HEK293 (cell line): ENCODE results near the gene CFAP410.

Experiments used
- CTCF ChIA-PET: fragments of 350-600 bp; formaldehyde crosslinking; extraction: SDS; loops from one replicate; lab custom pipeline; 2021; ENCODE audit warnings: antibody characterized with exemption; lab: Yijun Ruan, JAX
- POLR2A ChIA-PET: fragments of 300-600 bp; formaldehyde crosslinking; extraction: SDS; loops from one replicate; lab custom pipeline; 2020; ENCODE audit warnings: antibody characterized with exemption, inconsistent platforms; lab: Yijun Ruan, JAX
- H3K27ac ChIP-seq: fragments of 200-500 bp; sonication (Bioruptor generic); 2 replicates; pipeline ENCODE4 v1.5.1; 2014; ENCODE audit warnings: low read depth, low read length, control low read depth, inconsistent platforms; ENCODE audit errors: extremely low read depth
- H3K36me3 ChIP-seq, 2 experiments: fragments of 200-500 bp in 1 of 2; sonication (Bioruptor generic) in 1 of 2; 1 replicate in 1 of 2; 2 replicates in 1 of 2; pipeline ENCODE4 v1.5.1; 2014 to 2017; ENCODE audit warnings: inconsistent platforms in 2 of 2, low read length in 2 of 2; ENCODE audit not compliant: control insufficient read depth in 2 of 2, insufficient read depth in 1 of 2
- H3K4me1 ChIP-seq: fragments of 200-500 bp; sonication (Bioruptor generic); 2 replicates; pipeline ENCODE4 v1.5.1; 2014; ENCODE audit warnings: mild to moderate bottlenecking, low read length, inconsistent platforms; ENCODE audit not compliant: control insufficient read depth, insufficient read depth
- H3K4me3 ChIP-seq: 2 replicates; pipeline ENCODE4 v1.5.1; 2011; ENCODE audit warnings: low read depth, mild to moderate bottlenecking, control low read depth, low read length, moderate library complexity
- H3K9me3 ChIP-seq: fragments of 200-500 bp; sonication (Bioruptor generic); 2 replicates; pipeline ENCODE4 v1.5.1; 2014; ENCODE audit warnings: low read depth, low read length, inconsistent platforms; ENCODE audit not compliant: control insufficient read depth, insufficient read depth
- ZNF138 ChIP-seq: fragments of 450-650 bp; formaldehyde crosslinking; IDR thresholded peaks from 2 replicates; pipeline ENCODE4 v1.5.1; 2016; ENCODE audit warnings: missing biosample characterization, missing genetic modification characterization, borderline replicate concordance
- ZNF354C ChIP-seq: fragments of 450-650 bp; formaldehyde crosslinking; IDR thresholded peaks from 2 replicates; pipeline ENCODE4 v1.5.1; 2016; ENCODE audit warnings: missing biosample characterization, missing genetic modification characterization, low read depth, borderline replicate concordance
- ZNF394 ChIP-seq: fragments of 450-650 bp; formaldehyde crosslinking; IDR thresholded peaks from 2 replicates; pipeline ENCODE4 v1.5.1; 2016; ENCODE audit warnings: missing biosample characterization, missing genetic modification characterization, mild to moderate bottlenecking, moderate library complexity, borderline replicate concordance
- ZNF473 ChIP-seq: fragments of 450-650 bp; formaldehyde crosslinking; IDR thresholded peaks from 2 replicates; pipeline ENCODE4 v1.5.1; 2017; ENCODE audit warnings: missing biosample characterization, missing genetic modification characterization
- ZNF501 ChIP-seq: fragments of 450-650 bp; formaldehyde crosslinking; IDR thresholded peaks from 2 replicates; pipeline ENCODE4 v1.5.1; 2016; ENCODE audit warnings: missing biosample characterization, missing genetic modification characterization
- ZNF530 ChIP-seq: fragments of 450-650 bp; formaldehyde crosslinking; IDR thresholded peaks from 2 replicates; pipeline ENCODE4 v1.5.1; 2016; ENCODE audit warnings: low read depth, missing biosample characterization, missing genetic modification characterization
- ZNF629 ChIP-seq: fragments of 450-650 bp; formaldehyde crosslinking; IDR thresholded peaks from 2 replicates; pipeline ENCODE4 v1.5.1; 2017; ENCODE audit warnings: missing biosample characterization, missing genetic modification characterization
- ZNF76 ChIP-seq: fragments of 450-650 bp; formaldehyde crosslinking; IDR thresholded peaks from 2 replicates; pipeline ENCODE4; 2016; ENCODE audit warnings: low read depth, missing biosample characterization, missing genetic modification characterization, borderline replicate concordance
- ZNF768 ChIP-seq: fragments of 450-650 bp; formaldehyde crosslinking; IDR thresholded peaks from 2 replicates; pipeline ENCODE4 v1.5.1; 2018; ENCODE audit warnings: missing biosample characterization, mild to moderate bottlenecking, missing genetic modification characterization
- TF ChIP-seq, protein P1 (sequence below): fragments of 450-650 bp; formaldehyde crosslinking; IDR thresholded peaks from 2 replicates; pipeline ENCODE4 v1.5.1; 2017; ENCODE audit warnings: missing biosample characterization, mild to moderate bottlenecking, missing genetic modification characterization, moderate library complexity
- TF ChIP-seq, protein P2 (sequence below): fragments of 450-650 bp; formaldehyde crosslinking; optimal IDR thresholded peaks from 2 replicates; pipeline ENCODE3; 2016; ENCODE audit warnings: missing biosample characterization, mild to moderate bottlenecking, missing genetic modification characterization
- TF ChIP-seq, protein P3 (sequence below): fragments of 450-650 bp; formaldehyde crosslinking; IDR thresholded peaks from 2 replicates; pipeline ENCODE4 v1.5.1; 2016; ENCODE audit warnings: missing biosample characterization, missing genetic modification characterization
- TF ChIP-seq, protein P4 (sequence below): fragments of 450-650 bp; formaldehyde crosslinking; IDR thresholded peaks from 2 replicates; pipeline ENCODE4 v1.5.1; 2016; ENCODE audit warnings: missing biosample characterization, missing genetic modification characterization
- TF ChIP-seq, protein P5 (sequence below): fragments of 450-650 bp; formaldehyde crosslinking; IDR thresholded peaks from 2 replicates; pipeline ENCODE4 v1.5.1; 2016; ENCODE audit warnings: missing biosample characterization, missing genetic modification characterization
- TF ChIP-seq, protein P6 (sequence below): fragments of 450-650 bp; formaldehyde crosslinking; IDR thresholded peaks from 2 replicates; pipeline ENCODE4 v1.5.1; 2016; ENCODE audit warnings: missing biosample characterization, missing genetic modification characterization
- TF ChIP-seq, protein P7 (sequence below): fragments of 450-650 bp; formaldehyde crosslinking; IDR thresholded peaks from 2 replicates; pipeline ENCODE4 v1.5.1; 2016; ENCODE audit warnings: missing biosample characterization, missing genetic modification characterization
- TF ChIP-seq, protein P8 (sequence below): fragments of 450-650 bp; formaldehyde crosslinking; IDR thresholded peaks from 2 replicates; pipeline ENCODE4 v1.5.1; 2016; ENCODE audit warnings: missing biosample characterization, missing genetic modification characterization

Gene CFAP410

DNA sequence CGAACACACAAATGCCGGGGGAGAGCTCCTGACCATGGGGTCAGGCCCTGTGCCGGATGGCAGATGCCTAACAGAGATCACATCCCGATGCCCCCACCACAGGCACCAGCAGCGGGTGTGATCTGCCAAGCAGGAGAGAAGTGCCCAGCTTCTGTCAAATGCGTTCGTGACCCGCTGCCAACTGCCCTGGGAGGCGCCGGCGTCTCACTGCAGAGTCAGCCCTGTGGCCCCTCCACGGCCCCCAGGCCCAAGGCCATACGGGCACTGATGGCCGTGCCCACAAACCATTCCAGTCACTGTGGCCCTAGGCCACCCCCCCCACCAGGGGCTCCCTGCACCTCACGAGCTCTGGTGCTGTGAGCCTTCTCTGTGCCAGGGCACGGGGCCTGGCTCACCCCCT is 8.0 kb downstream of the CFAP410 start (continued):
- TF ChIP-seq, protein P1, sequence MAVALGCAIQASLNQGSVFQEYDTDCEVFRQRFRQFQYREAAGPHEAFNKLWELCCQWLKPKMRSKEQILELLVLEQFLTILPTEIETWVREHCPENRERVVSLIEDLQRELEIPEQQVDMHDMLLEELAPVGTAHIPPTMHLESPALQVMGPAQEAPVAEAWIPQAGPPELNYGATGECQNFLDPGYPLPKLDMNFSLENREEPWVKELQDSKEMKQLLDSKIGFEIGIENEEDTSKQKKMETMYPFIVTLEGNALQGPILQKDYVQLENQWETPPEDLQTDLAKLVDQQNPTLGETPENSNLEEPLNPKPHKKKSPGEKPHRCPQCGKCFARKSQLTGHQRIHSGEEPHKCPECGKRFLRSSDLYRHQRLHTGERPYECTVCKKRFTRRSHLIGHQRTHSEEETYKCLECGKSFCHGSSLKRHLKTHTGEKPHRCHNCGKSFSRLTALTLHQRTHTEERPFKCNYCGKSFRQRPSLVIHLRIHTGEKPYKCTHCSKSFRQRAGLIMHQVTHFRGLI (tag by site-specific recombination) = no peak
- TF ChIP-seq, protein P2, sequence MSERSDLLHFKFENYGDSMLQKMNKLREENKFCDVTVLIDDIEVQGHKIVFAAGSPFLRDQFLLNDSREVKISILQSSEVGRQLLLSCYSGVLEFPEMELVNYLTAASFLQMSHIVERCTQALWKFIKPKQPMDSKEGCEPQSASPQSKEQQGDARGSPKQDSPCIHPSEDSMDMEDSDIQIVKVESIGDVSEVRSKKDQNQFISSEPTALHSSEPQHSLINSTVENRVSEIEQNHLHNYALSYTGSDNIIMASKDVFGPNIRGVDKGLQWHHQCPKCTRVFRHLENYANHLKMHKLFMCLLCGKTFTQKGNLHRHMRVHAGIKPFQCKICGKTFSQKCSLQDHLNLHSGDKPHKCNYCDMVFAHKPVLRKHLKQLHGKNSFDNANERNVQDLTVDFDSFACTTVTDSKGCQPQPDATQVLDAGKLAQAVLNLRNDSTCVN = no peak
- no peak for TF ChIP-seq ZNF354C (tag by site-specific recombination)
- TF ChIP-seq, all 188 proteins: peak for 0

DNA sequence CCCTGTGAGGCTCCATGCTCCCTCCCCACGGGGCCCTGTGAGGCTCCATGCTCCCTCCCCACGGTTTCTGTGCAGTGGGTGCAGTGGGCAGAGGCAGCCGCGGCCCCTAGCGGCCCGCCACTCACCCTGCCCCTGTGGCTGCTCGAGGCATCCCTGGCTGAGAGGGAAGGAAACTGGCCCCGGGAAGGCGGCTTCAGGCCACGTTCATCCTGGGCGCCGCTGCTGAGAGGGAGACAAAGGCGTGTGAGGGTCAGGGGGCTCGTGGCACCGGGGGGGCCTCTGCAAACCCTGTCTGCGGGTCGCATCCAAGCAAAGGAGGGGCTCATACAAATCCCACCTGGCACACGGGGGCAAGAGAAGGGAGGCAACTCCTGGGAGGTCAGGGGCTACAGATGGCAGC is 8.5 kb downstream of the CFAP410 start:
- CTCF ChIA-PET = no interaction called here
- Histone ChIP-seq H3K27ac (no peak overlapping the region), H3K9me3 (no peaks in the 10 kb centered on the region), H3K4me3 (no peak overlapping the region), H3K36me3 (peaks cover 0 to 20% of the 10 kb centered on the region in 2 experiments; a peak in 1 of 3 replicates), H3K4me1 (no peaks in the 10 kb centered on the region)
- TF ChIP-seq ZNF76 (tag by site-specific recombination) (no peak), ZNF473 (tag by site-specific recombination) (no peak), ZNF629 (tag by site-specific recombination) (no peak), ZNF501 (tag by site-specific recombination) (no peak), ZNF138 (tag by site-specific recombination) (no peak), ZNF530 (tag by site-specific recombination) (no peak), ZNF768 (tag by site-specific recombination) (no peak), ZNF394 (no peak)
- TF ChIP-seq, protein P3, sequence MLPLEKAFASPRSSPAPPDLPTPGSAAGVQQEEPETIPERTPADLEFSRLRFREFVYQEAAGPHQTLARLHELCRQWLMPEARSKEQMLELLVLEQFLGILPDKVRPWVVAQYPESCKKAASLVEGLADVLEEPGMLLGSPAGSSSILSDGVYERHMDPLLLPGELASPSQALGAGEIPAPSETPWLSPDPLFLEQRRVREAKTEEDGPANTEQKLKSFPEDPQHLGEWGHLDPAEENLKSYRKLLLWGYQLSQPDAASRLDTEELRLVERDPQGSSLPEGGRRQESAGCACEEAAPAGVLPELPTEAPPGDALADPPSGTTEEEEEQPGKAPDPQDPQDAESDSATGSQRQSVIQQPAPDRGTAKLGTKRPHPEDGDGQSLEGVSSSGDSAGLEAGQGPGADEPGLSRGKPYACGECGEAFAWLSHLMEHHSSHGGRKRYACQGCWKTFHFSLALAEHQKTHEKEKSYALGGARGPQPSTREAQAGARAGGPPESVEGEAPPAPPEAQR = no peak
- TF ChIP-seq, protein P4, sequence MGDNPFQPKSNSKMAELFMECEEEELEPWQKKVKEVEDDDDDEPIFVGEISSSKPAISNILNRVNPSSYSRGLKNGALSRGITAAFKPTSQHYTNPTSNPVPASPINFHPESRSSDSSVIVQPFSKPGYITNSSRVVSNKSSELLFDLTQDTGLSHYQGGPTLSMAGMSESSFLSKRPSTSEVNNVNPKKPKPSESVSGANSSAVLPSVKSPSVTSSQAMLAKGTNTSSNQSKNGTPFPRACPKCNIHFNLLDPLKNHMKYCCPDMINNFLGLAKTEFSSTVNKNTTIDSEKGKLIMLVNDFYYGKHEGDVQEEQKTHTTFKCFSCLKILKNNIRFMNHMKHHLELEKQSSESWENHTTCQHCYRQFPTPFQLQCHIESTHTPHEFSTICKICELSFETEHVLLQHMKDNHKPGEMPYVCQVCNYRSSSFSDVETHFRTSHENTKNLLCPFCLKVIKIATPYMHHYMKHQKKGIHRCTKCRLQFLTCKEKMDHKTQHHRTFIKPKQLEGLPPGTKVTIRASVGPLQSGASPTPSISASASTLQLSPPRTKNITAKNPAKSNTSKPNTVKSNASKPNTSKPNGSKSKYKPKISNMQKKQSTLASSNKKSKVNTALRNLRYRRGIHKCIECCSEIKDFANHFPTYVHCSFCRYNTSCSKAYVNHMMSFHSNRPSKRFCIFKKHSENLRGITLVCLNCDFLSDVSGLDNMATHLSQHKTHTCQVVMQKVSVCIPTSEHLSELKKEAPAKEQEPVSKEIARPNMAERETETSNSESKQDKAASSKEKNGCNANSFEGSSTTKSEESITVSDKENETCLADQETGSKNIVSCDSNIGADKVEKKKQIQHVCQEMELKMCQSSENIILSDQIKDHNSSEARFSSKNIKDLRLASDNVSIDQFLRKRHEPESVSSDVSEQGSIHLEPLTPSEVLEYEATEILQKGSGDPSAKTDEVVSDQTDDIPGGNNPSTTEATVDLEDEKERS (tag by site-specific recombination) = no peak
- TF ChIP-seq, protein P5, sequence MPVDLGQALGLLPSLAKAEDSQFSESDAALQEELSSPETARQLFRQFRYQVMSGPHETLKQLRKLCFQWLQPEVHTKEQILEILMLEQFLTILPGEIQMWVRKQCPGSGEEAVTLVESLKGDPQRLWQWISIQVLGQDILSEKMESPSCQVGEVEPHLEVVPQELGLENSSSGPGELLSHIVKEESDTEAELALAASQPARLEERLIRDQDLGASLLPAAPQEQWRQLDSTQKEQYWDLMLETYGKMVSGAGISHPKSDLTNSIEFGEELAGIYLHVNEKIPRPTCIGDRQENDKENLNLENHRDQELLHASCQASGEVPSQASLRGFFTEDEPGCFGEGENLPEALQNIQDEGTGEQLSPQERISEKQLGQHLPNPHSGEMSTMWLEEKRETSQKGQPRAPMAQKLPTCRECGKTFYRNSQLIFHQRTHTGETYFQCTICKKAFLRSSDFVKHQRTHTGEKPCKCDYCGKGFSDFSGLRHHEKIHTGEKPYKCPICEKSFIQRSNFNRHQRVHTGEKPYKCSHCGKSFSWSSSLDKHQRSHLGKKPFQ (tag by site-specific recombination) = no peak
- TF ChIP-seq, protein P6, sequence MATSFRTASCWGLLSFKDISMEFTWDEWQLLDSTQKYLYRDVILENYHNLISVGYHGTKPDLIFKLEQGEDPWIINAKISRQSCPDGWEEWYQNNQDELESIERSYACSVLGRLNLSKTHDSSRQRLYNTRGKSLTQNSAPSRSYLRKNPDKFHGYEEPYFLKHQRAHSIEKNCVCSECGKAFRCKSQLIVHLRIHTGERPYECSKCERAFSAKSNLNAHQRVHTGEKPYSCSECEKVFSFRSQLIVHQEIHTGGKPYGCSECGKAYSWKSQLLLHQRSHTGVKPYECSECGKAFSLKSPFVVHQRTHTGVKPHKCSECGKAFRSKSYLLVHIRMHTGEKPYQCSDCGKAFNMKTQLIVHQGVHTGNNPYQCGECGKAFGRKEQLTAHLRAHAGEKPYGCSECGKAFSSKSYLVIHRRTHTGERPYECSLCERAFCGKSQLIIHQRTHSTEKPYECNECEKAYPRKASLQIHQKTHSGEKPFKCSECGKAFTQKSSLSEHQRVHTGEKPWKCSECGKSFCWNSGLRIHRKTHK (tag by site-specific recombination) = no peak
- TF ChIP-seq, protein P7, sequence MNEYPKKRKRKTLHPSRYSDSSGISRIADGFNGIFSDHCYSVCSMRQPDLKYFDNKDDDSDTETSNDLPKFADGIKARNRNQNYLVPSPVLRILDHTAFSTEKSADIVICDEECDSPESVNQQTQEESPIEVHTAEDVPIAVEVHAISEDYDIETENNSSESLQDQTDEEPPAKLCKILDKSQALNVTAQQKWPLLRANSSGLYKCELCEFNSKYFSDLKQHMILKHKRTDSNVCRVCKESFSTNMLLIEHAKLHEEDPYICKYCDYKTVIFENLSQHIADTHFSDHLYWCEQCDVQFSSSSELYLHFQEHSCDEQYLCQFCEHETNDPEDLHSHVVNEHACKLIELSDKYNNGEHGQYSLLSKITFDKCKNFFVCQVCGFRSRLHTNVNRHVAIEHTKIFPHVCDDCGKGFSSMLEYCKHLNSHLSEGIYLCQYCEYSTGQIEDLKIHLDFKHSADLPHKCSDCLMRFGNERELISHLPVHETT (tag by site-specific recombination) = no peak
- TF ChIP-seq, protein P8, sequence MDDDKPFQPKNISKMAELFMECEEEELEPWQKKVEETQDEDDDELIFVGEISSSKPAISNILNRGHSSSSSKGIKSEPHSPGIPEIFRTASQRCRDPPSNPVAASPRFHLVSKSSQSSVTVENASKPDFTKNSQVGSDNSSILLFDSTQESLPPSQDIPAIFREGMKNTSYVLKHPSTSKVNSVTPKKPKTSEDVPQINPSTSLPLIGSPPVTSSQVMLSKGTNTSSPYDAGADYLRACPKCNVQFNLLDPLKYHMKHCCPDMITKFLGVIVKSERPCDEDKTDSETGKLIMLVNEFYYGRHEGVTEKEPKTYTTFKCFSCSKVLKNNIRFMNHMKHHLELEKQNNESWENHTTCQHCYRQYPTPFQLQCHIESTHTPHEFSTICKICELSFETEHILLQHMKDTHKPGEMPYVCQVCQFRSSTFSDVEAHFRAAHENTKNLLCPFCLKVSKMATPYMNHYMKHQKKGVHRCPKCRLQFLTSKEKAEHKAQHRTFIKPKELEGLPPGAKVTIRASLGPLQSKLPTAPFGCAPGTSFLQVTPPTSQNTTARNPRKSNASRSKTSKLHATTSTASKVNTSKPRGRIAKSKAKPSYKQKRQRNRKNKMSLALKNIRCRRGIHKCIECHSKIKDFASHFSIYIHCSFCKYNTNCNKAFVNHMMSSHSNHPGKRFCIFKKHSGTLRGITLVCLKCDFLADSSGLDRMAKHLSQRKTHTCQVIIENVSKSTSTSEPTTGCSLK (tag by site-specific recombination) = no peak
- POLR2A ChIA-PET = no interaction called here
